Liver (tissue), 9 donors: ENCODE measurements around the gene TMEM141. TPM values are rescaled to one million over a fixed set of nuclear protein-coding genes. Genes with fewer than 3 reads are reported as not detected.

Source experiments
- DNase-seq: peaks from one replicate; pipeline ENCODE4 v3.0.0-alpha.2; 2017; ENCODE audit warnings: low spot score
- H3K27ac ChIP-seq, 2 donors: one replicate each; pipeline ENCODE4 v1.7.0; 2013; ENCODE audit warnings: inconsistent platforms in 2 of 2, low read length in 2 of 2, control low read depth in 1 of 2, low read depth in 1 of 2, mild to moderate bottlenecking in 1 of 2
- H3K27me3 ChIP-seq, 4 donors: one replicate each; pipeline versions ENCODE4 v1.6.1 to v1.7.0; 2013; ENCODE audit warnings: low read length in 3 of 4, inconsistent platforms in 1 of 4, mild to moderate bottlenecking in 1 of 4, moderate library complexity in 1 of 4; ENCODE audit not compliant: control insufficient read depth in 4 of 4, insufficient read depth in 4 of 4
- H3K36me3 ChIP-seq, 4 donors: one replicate each; pipeline versions ENCODE4 v1.6.1 to v1.7.0; 2013; ENCODE audit warnings: low read length in 3 of 4, mild to moderate bottlenecking in 3 of 4, low read depth in 1 of 4, moderate library complexity in 1 of 4; ENCODE audit not compliant: control insufficient read depth in 4 of 4, insufficient read depth in 3 of 4
- H3K4me1 ChIP-seq, 4 donors: one replicate each; pipeline versions ENCODE4 v1.6.1 to v1.7.0; 2013; ENCODE audit warnings: low read length in 3 of 4, mild to moderate bottlenecking in 3 of 4, moderate library complexity in 1 of 4; ENCODE audit not compliant: control insufficient read depth in 4 of 4, insufficient read depth in 4 of 4
- H3K4me3 ChIP-seq, 3 donors: one replicate each; pipeline versions ENCODE4 v1.6.1 to v1.7.0; 2013; ENCODE audit warnings: low read length in 3 of 3, control low read depth in 1 of 3, low read depth in 1 of 3, mild to moderate bottlenecking in 1 of 3
- H3K9ac ChIP-seq, 2 donors: one replicate each; pipeline ENCODE4 v1.7.0; 2013; ENCODE audit warnings: low read length in 2 of 2, mild to moderate bottlenecking in 2 of 2, moderate library complexity in 2 of 2, control low read depth in 1 of 2, low read depth in 1 of 2
- H3K9me3 ChIP-seq, 4 donors: one replicate each; pipeline versions ENCODE4 v1.6.1 to v1.7.0; 2013; ENCODE audit warnings: low read length in 3 of 4; ENCODE audit not compliant: control insufficient read depth in 4 of 4
- ATF3 ChIP-seq: IDR thresholded peaks from 2 replicates; pipeline ENCODE4 v1.6.1; 2016; ENCODE audit warnings: antibody characterized with exemption
- FOXA1 ChIP-seq: IDR thresholded peaks from 2 replicates; pipeline ENCODE4 v1.6.1; 2016; ENCODE audit warnings: antibody characterized with exemption
- FOXA2 ChIP-seq: IDR thresholded peaks from 2 replicates; pipeline ENCODE4 v1.6.1; 2016; ENCODE audit warnings: antibody characterized with exemption
- GABPA ChIP-seq, 2 donors: IDR thresholded peaks in 1 of 2; conservative IDR thresholded peaks in 1 of 2; 2 replicates each; pipeline ENCODE4 v1.6.1; 2016; ENCODE audit warnings: antibody characterized with exemption in 2 of 2, mild to moderate bottlenecking in 1 of 2, moderate library complexity in 1 of 2
- HNF4A ChIP-seq, 2 donors: conservative IDR thresholded peaks; 2 replicates each; pipeline ENCODE4 v1.6.1; 2016; ENCODE audit warnings: antibody characterized with exemption in 2 of 2, mild to moderate bottlenecking in 2 of 2
- HNF4G ChIP-seq: IDR thresholded peaks from 2 replicates; pipeline ENCODE4 v1.6.1; 2016; ENCODE audit warnings: antibody characterized with exemption
- JUND ChIP-seq, 2 donors: IDR thresholded peaks; 2 replicates each; pipeline ENCODE4 v1.6.1; 2016; ENCODE audit warnings: antibody characterized with exemption in 2 of 2
- NR2F2 ChIP-seq: IDR thresholded peaks from 2 replicates; pipeline ENCODE4 v1.6.1; 2016; ENCODE audit warnings: antibody characterized with exemption
- RXRA ChIP-seq, 2 donors: IDR thresholded peaks; 2 replicates each; pipeline ENCODE4 v1.6.1; 2017 to 2018; ENCODE audit warnings: antibody characterized with exemption in 2 of 2, mild to moderate bottlenecking in 1 of 2
- SP1 ChIP-seq: IDR thresholded peaks from 2 replicates; pipeline ENCODE4 v1.6.1; 2018; ENCODE audit warnings: antibody characterized with exemption, mild to moderate bottlenecking
- TAF1 ChIP-seq: conservative IDR thresholded peaks from 2 replicates; pipeline ENCODE4 v1.6.1; 2016; ENCODE audit warnings: antibody characterized with exemption, mild to moderate bottlenecking
- YY1 ChIP-seq: IDR thresholded peaks from 2 replicates; pipeline ENCODE4 v1.6.1; 2016; ENCODE audit warnings: antibody characterized with exemption, mild to moderate bottlenecking
- WGBS: extraction: QIAGEN DNeasy Blood & Tissue Kit; methylation state at CpG from one replicate; pipeline ENCODE4 v1.1.7; 2013; 5-methylcytosine and 5-hydroxymethylcytosine counted together
- polyA plus RNA-seq, 2 donors: library from polyadenylated mRNA; stranded (reverse) in 1 of 2; unstranded in 1 of 2; fragments of 200-250 nt in 1 of 2; fragments of >200 nt in 1 of 2; fragmentation: Nextera tagmentation in 1 of 2; extraction: Ambion mirVana in 1 of 2; gene quantifications; one replicate each; pipeline versions ENCODE4 v1.2.1 to v1.2.3, GENCODE V29; 2013 to 2015
- total RNA-seq, 2 donors: library from RNA; depleted of rRNA; stranded (reverse); fragments of >200 nt; gene quantifications; one replicate each; pipeline ENCODE4 v1.2.3, GENCODE V29; 2014
- TF ChIP-seq, protein P1 (sequence below): IDR thresholded peaks from 2 replicates; pipeline ENCODE4 v1.6.1; 2016; ENCODE audit warnings: antibody characterized with exemption, mild to moderate bottlenecking
- TF ChIP-seq, protein P2 (sequence below): IDR thresholded peaks from 2 replicates; pipeline ENCODE4 v1.6.1; 2016; ENCODE audit warnings: antibody characterized with exemption
- TF ChIP-seq, protein P3 (sequence below): IDR thresholded peaks from 2 replicates; pipeline ENCODE4 v1.6.1; 2016; ENCODE audit warnings: antibody characterized with exemption
- TF ChIP-seq, protein P4 (sequence below): fragments of 150-350 bp; IDR thresholded peaks from 2 replicates; pipeline ENCODE4 v1.5.1; 2017; ENCODE audit warnings: improper control_type of control experiment, low read depth, low read length; ENCODE audit not compliant: missing input control
- donor health status: healthy.
- donor health status: healthy.
- donor health status: healthy.
- donor health status: healthy.
- donor health status: healthy.

TMEM141 gene
- total and polyA plus RNA-seq, 4 donors: 32.2 to 74.7 (median 66.2) TPM

- H3K9me3 ChIP-seq: no peaks in the 10 kb centered on the region
- H3K27ac ChIP-seq: no peak within 1 kb of the TSS
- WGBS: 60% methylated on average over 5 of the region's 5 CpGs
- TF ChIP-seq, protein P1, sequence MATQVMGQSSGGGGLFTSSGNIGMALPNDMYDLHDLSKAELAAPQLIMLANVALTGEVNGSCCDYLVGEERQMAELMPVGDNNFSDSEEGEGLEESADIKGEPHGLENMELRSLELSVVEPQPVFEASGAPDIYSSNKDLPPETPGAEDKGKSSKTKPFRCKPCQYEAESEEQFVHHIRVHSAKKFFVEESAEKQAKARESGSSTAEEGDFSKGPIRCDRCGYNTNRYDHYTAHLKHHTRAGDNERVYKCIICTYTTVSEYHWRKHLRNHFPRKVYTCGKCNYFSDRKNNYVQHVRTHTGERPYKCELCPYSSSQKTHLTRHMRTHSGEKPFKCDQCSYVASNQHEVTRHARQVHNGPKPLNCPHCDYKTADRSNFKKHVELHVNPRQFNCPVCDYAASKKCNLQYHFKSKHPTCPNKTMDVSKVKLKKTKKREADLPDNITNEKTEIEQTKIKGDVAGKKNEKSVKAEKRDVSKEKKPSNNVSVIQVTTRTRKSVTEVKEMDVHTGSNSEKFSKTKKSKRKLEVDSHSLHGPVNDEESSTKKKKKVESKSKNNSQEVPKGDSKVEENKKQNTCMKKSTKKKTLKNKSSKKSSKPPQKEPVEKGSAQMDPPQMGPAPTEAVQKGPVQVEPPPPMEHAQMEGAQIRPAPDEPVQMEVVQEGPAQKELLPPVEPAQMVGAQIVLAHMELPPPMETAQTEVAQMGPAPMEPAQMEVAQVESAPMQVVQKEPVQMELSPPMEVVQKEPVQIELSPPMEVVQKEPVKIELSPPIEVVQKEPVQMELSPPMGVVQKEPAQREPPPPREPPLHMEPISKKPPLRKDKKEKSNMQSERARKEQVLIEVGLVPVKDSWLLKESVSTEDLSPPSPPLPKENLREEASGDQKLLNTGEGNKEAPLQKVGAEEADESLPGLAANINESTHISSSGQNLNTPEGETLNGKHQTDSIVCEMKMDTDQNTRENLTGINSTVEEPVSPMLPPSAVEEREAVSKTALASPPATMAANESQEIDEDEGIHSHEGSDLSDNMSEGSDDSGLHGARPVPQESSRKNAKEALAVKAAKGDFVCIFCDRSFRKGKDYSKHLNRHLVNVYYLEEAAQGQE: no peak
- no peak for TF ChIP-seq RXRA (IDR thresholded peaks at IDR 0.05)
- no peak for TF ChIP-seq NR2F2
- no peak for TF ChIP-seq FOXA1
- TF ChIP-seq SP1: no peak
- TF ChIP-seq, protein P2, sequence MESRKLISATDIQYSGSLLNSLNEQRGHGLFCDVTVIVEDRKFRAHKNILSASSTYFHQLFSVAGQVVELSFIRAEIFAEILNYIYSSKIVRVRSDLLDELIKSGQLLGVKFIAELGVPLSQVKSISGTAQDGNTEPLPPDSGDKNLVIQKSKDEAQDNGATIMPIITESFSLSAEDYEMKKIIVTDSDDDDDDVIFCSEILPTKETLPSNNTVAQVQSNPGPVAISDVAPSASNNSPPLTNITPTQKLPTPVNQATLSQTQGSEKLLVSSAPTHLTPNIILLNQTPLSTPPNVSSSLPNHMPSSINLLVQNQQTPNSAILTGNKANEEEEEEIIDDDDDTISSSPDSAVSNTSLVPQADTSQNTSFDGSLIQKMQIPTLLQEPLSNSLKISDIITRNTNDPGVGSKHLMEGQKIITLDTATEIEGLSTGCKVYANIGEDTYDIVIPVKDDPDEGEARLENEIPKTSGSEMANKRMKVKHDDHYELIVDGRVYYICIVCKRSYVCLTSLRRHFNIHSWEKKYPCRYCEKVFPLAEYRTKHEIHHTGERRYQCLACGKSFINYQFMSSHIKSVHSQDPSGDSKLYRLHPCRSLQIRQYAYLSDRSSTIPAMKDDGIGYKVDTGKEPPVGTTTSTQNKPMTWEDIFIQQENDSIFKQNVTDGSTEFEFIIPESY: no peak
- TF ChIP-seq TAF1: no peak
- TF ChIP-seq, protein P3, sequence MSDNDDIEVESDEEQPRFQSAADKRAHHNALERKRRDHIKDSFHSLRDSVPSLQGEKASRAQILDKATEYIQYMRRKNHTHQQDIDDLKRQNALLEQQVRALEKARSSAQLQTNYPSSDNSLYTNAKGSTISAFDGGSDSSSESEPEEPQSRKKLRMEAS: no peak
- TF ChIP-seq, protein P4, sequence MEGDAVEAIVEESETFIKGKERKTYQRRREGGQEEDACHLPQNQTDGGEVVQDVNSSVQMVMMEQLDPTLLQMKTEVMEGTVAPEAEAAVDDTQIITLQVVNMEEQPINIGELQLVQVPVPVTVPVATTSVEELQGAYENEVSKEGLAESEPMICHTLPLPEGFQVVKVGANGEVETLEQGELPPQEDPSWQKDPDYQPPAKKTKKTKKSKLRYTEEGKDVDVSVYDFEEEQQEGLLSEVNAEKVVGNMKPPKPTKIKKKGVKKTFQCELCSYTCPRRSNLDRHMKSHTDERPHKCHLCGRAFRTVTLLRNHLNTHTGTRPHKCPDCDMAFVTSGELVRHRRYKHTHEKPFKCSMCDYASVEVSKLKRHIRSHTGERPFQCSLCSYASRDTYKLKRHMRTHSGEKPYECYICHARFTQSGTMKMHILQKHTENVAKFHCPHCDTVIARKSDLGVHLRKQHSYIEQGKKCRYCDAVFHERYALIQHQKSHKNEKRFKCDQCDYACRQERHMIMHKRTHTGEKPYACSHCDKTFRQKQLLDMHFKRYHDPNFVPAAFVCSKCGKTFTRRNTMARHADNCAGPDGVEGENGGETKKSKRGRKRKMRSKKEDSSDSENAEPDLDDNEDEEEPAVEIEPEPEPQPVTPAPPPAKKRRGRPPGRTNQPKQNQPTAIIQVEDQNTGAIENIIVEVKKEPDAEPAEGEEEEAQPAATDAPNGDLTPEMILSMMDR: no peak
- TF ChIP-seq JUND (IDR thresholded peaks at IDR 0.05): no peak
- no peak for TF ChIP-seq HNF4G
- TF ChIP-seq HNF4A (conservative IDR thresholded peaks at IDR 0.05): no peak
- no peak for TF ChIP-seq GABPA (IDR thresholded peaks at IDR 0.05 in 1 of 2, conservative IDR thresholded peaks at IDR 0.05 in 1 of 2)
- TF ChIP-seq FOXA2: no peak
- TF ChIP-seq ATF3: no peak
- no peak for TF ChIP-seq YY1
- H3K9ac ChIP-seq: no peak within 1 kb of the TSS
- no peak within 1 kb of the TSS for H3K4me3 ChIP-seq
- DNase-seq: no peak
- peaks cover 19 to 40% (median 35%) of the 10 kb centered on the region in 4 donors for H3K4me1 ChIP-seq
- H3K27me3 ChIP-seq: no peaks in the 10 kb centered on the region
- H3K36me3 ChIP-seq: peaks cover 0 to 2% (median under 1%) of the 10 kb centered on the region in 4 donors
Observed at GRCh38 chr9:136796238-136796774, 5.2 kb downstream of the TMEM141 start, which contains the start of gene CCDC183. Gene CCDC183 (plus strand): TSS chr9:136796338. CDS start chr9:136796398, 60 bp downstream.
